GM18519 (cell line): ENCODE data around the gene LYSET.
"Not testable (repeated sequence)": the region's sequence is repeated elsewhere in the genome, so short reads cannot be mapped to it uniquely, and the experiment has no call there.

Experiments used
- ATAC-seq: cut with Tn5 transposase; IDR thresholded peaks from one replicate; pipeline ENCODE4 v1.9.1; 2021; ENCODE audit warnings: mild to moderate bottlenecking, moderate library complexity; ENCODE audit not compliant: unreplicated experiment, low FRiP score

The LYSET gene

GRCh38 chr14:93165271-93166265, 19.5 kb upstream of the LYSET start:
- not testable (repeated sequence) for ATAC-seq

GRCh38 chr14:93168610-93169009, 16.5 kb upstream of the LYSET start:
- ATAC-seq, result not testable (repeated sequence)

- not testable (repeated sequence) for ATAC-seq
Observed at GRCh38 chr14:93169619-93170018, 15.5 kb upstream of the LYSET start.

GRCh38 chr14:93170141-93170540, 15.0 kb upstream of the LYSET start:
- not testable (repeated sequence) for ATAC-seq

- ATAC-seq, result no peak
Observed at GRCh38 chr14:93171376-93171775, 13.7 kb upstream of the LYSET start.

GRCh38 chr14:93173943-93174395, 11.1 kb upstream of the LYSET start:
- ATAC-seq, result no peak

- ATAC-seq, result not testable (repeated sequence)
Observed at GRCh38 chr14:93174731-93175130, 10.4 kb upstream of the LYSET start.

- ATAC-seq, result no peak
Observed at GRCh38 chr14:93175492-93175891, 9.6 kb upstream of the LYSET start.

GRCh38 chr14:93183596-93184317, 1.4 kb upstream of the LYSET start:
- ATAC-seq, result no peak

- ATAC-seq, result no peak
Observed at GRCh38 chr14:93185349-93185720, 218 bp downstream of the LYSET start.

GRCh38 chr14:93186466-93186865, 1.3 kb downstream of the LYSET start:
- ATAC-seq, result no peak

GRCh38 chr14:93186956-93187355, 1.8 kb downstream of the LYSET start:
- no peak for ATAC-seq

GRCh38 chr14:93195316-93195999, 10.3 kb downstream of the LYSET start:
- ATAC-seq, result no peak

GRCh38 chr14:93199031-93199430, 13.9 kb downstream of the LYSET start:
- ATAC-seq, result no peak

- no peak for ATAC-seq
Observed at GRCh38 chr14:93200553-93200952, 15.4 kb downstream of the LYSET start.

GRCh38 chr14:93201155-93201704, 16.1 kb downstream of the LYSET start:
- ATAC-seq, result no peak

GRCh38 chr14:93206793-93207467, 21.8 kb downstream of the LYSET start, which contains the start of the genes GON7 and UBR7:
Gene GON7, minus strand, starts transcription at chr14:93207065. Its CDS starts 28 bp downstream, at chr14:93207037.
Gene UBR7, plus strand, starts transcription at chr14:93207256. Its CDS starts 36 bp downstream, at chr14:93207292.
- ATAC-seq, result peak; percentile 71

- ATAC-seq, result no peak
Observed at GRCh38 chr14:93207468-93208308, 22.6 kb downstream of the LYSET start.

- peak; percentile 71 for ATAC-seq
Observed at GRCh38 chr14:93212432-93212831, 27.3 kb downstream of the LYSET start.
